VCaP (cell line): ENCODE measurements around the gene MMRN2.

ENCODE experiments used
- H3K27ac ChIP-seq: fragments of 450-650 bp; 2 replicates; pipeline ENCODE4 v1.5.1; 2017
- TF ChIP-seq, protein P1 (sequence below): fragments of 450-650 bp; conservative IDR thresholded peaks from 2 replicates; pipeline ENCODE4 v1.5.1; 2017; ENCODE audit warnings: mild to moderate bottlenecking, moderate library complexity

Gene MMRN2

GRCh38 chr10:86918022-86918471 is 39.4 kb downstream of the MMRN2 start:
- TF ChIP-seq, protein P1, sequence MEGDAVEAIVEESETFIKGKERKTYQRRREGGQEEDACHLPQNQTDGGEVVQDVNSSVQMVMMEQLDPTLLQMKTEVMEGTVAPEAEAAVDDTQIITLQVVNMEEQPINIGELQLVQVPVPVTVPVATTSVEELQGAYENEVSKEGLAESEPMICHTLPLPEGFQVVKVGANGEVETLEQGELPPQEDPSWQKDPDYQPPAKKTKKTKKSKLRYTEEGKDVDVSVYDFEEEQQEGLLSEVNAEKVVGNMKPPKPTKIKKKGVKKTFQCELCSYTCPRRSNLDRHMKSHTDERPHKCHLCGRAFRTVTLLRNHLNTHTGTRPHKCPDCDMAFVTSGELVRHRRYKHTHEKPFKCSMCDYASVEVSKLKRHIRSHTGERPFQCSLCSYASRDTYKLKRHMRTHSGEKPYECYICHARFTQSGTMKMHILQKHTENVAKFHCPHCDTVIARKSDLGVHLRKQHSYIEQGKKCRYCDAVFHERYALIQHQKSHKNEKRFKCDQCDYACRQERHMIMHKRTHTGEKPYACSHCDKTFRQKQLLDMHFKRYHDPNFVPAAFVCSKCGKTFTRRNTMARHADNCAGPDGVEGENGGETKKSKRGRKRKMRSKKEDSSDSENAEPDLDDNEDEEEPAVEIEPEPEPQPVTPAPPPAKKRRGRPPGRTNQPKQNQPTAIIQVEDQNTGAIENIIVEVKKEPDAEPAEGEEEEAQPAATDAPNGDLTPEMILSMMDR, result no peak

GRCh38 chr10:86914734-86915133 is 42.7 kb downstream of the MMRN2 start:
- H3K27ac ChIP-seq, result no peak overlapping the region
- TF ChIP-seq, protein P1, result no peak

More at GRCh38 chr10:86918022-86918471, 39.4 kb downstream of the MMRN2 start:
- H3K27ac ChIP-seq, result no peak overlapping the region

GRCh38 chr10:86905429-86905828 is 52.0 kb downstream of the MMRN2 start:
- TF ChIP-seq, protein P1, result no peak
- H3K27ac ChIP-seq, result peak overlapping the region; percentile 69

- peak overlapping the region; percentile 69 for H3K27ac ChIP-seq
- TF ChIP-seq, protein P1, result no peak
Observed at GRCh38 chr10:86904600-86904999, 52.8 kb downstream of the MMRN2 start.

GRCh38 chr10:86900955-86901354 is 56.5 kb downstream of the MMRN2 start:
- TF ChIP-seq, protein P1, result no peak
- H3K27ac ChIP-seq, result peak overlapping the region; percentile 49

GRCh38 chr10:86899670-86900276 is 57.6 kb downstream of the MMRN2 start:
- TF ChIP-seq, protein P1, result peak; percentile 85
- H3K27ac ChIP-seq, result peak overlapping the region; percentile 49

GRCh38 chr10:86899132-86899531 is 58.3 kb downstream of the MMRN2 start:
- TF ChIP-seq, protein P1, result no peak
- H3K27ac ChIP-seq, result peak overlapping the region; percentile 49
